Measurements from ENCODE around the gene UBAC1. TPM values are rescaled to one million over a fixed set of nuclear protein-coding genes. Genes with fewer than 3 reads are reported as not detected.

UBAC1 gene
- polyA plus RNA-seq, 1 donor from 2014 or later: 92.3 TPM

GRCh38 chr9:135885100-135885853 lies 75.9 kb downstream of the UBAC1 start:
- Histone ChIP-seq H3K9ac (ENCODE audit: low read length) (no peak overlapping the region), H3K4me2 (ENCODE audit: low read length) (no peak overlapping the region), H3K4me3 (ENCODE audit: low read length) (peak overlapping the region; percentile 40), H4K20me1 (ENCODE audit: insufficient read depth) (peaks cover 94% of the 10 kb centered on the region), H3K9me3 (ENCODE audit: low read length) (no peaks in the 10 kb centered on the region), H3K27me3 (ENCODE audit: insufficient read depth, low read depth, low read length) (no peaks in the 10 kb centered on the region), H3K9me2 (ENCODE audit: insufficient read depth, low read length) (no peaks in the 10 kb centered on the region), H3K36me3 (ENCODE audit: insufficient read depth, low read length) (peaks cover 5% of the 10 kb centered on the region), H2AFZ (ENCODE audit: low read depth, low read length) (no peak overlapping the region), H3K27ac (ENCODE audit: low read length) (no peak overlapping the region), H3F3A (ENCODE audit: insufficient read depth, low read length, poor library complexity, severe bottlenecking) (no peaks in the 10 kb centered on the region), H3K79me2 (replicated peaks; ENCODE audit: insufficient read depth, low read length) (peaks cover 92% of the 10 kb centered on the region)
- TF ChIP-seq MXI1 (conservative IDR thresholded peaks at IDR 0.05; ENCODE audit: poor library complexity, severe bottlenecking) (no peak), EP300 (conservative IDR thresholded peaks at IDR 0.05; ENCODE audit: poor library complexity, severe bottlenecking) (no peak), POLR2AphosphoS5 (IDR thresholded peaks at IDR 0.05) (no peak), TAF1 (IDR thresholded peaks at IDR 0.05; ENCODE audit: low read depth) (no peak), SMC3 (conservative IDR thresholded peaks at IDR 0.05; ENCODE audit: poor library complexity) (no peak), REST (IDR thresholded peaks at IDR 0.05; ENCODE audit: borderline replicate concordance) (no peak), CTCF (IDR thresholded peaks at IDR 0.05; ENCODE audit: poor library complexity, severe bottlenecking) (no peak), RAD21 (conservative IDR thresholded peaks at IDR 0.05) (no peak)

- TF ChIP-seq REST (IDR thresholded peaks at IDR 0.05; ENCODE audit: borderline replicate concordance) (no peak), SMC3 (conservative IDR thresholded peaks at IDR 0.05; ENCODE audit: poor library complexity) (no peak), EP300 (conservative IDR thresholded peaks at IDR 0.05; ENCODE audit: poor library complexity, severe bottlenecking) (no peak), CTCF (IDR thresholded peaks at IDR 0.05; ENCODE audit: poor library complexity, severe bottlenecking) (no peak), POLR2AphosphoS5 (IDR thresholded peaks at IDR 0.05) (no peak), RAD21 (conservative IDR thresholded peaks at IDR 0.05) (no peak), TAF1 (IDR thresholded peaks at IDR 0.05; ENCODE audit: low read depth) (no peak), EZH2 (IDR thresholded peaks at IDR 0.05; ENCODE audit: borderline replicate concordance, insufficient read depth, low read length, poor library complexity, severe bottlenecking) (no peak), MXI1 (conservative IDR thresholded peaks at IDR 0.05; ENCODE audit: poor library complexity, severe bottlenecking) (no peak)
- Histone ChIP-seq H3K79me2 (replicated peaks; ENCODE audit: insufficient read depth, low read length) (peaks cover 92% of the 10 kb centered on the region), H3K9me3 (ENCODE audit: low read length) (no peaks in the 10 kb centered on the region), H3K27me3 (ENCODE audit: insufficient read depth, low read depth, low read length) (no peaks in the 10 kb centered on the region), H3K4me3 (ENCODE audit: low read length) (peak overlapping the region; percentile 18), H3K27ac (ENCODE audit: low read length) (no peak overlapping the region), H4K20me1 (ENCODE audit: insufficient read depth) (peaks cover 89% of the 10 kb centered on the region), H3K9ac (ENCODE audit: low read length) (no peak overlapping the region), H3F3A (ENCODE audit: insufficient read depth, low read length, poor library complexity, severe bottlenecking) (no peaks in the 10 kb centered on the region), H3K9me2 (ENCODE audit: insufficient read depth, low read length) (no peaks in the 10 kb centered on the region), H3K36me3 (ENCODE audit: insufficient read depth, low read length) (peaks cover 5% of the 10 kb centered on the region), H3K4me2 (ENCODE audit: low read length) (no peak overlapping the region), H2AFZ (ENCODE audit: low read depth, low read length) (no peak overlapping the region)
These were observed 76.7 kb downstream of the UBAC1 start for GRCh38 chr9:135884328-135885035.
